Measurements from ENCODE around the gene NDUFV1. TPM values are rescaled to one million over a fixed set of nuclear protein-coding genes. Genes with fewer than 3 reads are reported as not detected.
"Not testable (repeated sequence)": the region's sequence is repeated elsewhere in the genome, so short reads cannot be mapped to it uniquely, and the experiment has no call there.

NDUFV1 gene
- total RNA-seq, 1 experiment from 2014 or later: 128 TPM

DNA sequence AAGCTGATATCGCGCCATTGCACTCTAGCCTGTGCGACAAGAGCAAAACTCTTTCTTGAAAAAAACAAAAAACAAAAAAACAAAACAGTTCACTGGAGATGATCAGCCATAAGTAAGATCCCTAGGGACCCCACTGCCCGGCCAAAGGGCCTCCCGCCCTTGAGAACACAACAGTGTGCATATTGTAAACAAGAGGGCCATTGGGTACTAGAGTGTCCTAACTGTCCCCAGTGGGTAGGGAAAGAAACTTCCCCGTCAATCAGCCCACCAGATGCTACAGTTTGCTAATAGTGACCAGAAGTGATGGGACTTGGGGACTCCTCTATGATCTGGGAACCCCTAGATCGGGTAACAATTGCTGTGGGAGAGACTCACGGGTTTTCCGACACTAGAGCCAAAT lies 47.5 kb downstream of the NDUFV1 start:
- no peak for DNase-seq (ENCODE audit: low spot score)

DNA sequence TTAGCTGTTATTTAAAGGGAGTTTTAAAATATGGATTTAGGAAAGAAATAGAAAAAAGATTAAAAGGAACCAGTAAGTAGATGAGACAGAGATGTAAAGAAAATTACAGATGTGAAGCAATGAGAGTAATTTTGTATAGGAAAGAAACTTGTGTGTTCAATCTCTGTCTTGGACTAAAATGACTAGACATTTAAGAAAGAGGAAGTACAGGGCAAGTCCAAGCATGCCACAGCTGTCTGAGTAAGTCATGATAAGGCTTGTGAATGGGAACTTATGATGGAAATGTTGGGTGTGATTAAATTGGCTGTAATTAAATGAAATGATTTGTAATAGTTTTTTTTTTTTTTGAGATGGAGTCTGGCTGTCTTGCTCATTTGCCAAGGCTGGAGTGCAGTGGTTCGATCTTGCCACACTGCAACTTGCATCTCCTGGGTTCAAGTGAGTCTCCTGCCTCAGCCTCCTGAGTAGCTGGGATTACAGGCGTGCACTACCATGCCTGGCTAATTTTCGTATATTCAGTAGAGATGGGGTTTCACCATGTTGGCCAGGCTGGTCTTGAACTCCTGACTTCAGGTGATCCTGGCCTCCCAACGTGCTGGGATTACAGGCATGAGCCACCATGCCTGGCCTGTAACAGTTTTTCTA lies 49.7 kb downstream of the NDUFV1 start:
- DNase-seq (ENCODE audit: low spot score): peak; percentile 3

DNA sequence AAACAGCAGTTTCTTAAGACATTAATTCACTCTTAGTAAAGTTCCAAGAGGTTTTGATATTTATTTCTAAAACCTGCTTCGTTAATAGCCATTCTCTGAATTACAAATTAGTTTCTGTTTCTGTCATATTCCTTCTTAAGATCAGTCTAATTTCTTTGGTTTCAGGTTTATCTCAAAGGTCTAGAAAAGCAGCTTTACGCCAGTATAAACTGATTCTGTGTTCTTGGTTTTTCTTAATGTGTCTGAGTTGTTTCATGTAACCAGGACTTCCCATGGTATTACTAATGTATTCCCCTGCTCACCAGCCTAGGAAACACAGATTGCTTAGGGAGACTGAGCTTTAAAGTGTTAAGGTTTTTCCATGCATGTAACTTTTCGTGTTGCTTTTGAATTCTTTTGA lies 50.6 kb downstream of the NDUFV1 start:
- no peak for DNase-seq (ENCODE audit: low spot score)

DNA sequence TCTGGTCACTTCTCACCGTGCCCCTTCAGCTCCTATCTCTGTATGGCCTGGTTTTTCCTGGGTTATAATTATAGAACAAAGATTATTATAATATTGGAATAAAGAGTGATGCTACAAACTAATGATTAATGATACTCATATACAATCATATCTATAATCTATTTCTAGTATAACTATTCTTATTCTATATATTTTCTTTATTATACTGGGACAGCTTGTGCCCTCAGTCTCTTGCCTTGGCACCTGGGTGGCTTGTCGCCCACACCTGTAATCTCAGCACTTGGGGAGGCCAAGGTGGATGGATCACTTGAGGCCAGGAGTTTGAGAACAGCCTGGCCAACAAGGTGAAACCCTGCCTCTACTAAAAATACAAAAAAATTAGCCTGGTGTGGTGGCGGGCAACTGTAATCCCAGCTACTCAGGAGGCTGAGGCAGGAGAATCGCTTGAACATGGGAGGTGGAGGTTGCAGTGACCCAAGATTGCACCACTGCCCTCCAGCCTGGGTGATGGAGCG lies 53.0 kb downstream of the NDUFV1 start:
- DNase-seq (ENCODE audit: low spot score): not testable (repeated sequence)

DNA sequence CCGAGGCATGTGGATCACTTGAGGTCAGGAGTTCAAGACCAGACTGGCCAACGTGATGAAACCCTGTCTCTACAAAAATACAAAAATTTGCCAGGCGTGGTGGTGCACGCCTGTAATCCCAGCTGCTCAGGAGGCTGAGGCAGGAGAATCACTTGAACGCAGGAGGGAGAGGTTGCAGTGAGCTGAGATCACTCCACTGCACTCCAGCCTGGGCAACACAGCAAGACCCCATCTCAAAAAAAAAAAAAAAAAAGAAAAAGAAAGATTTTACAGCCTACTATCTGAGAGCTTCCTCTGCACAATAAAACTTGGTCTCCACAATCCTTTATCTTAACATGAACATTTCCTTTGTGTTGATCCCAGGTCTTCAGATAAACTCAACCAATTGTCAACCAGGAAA lies 54.0 kb downstream of the NDUFV1 start:
- DNase-seq (ENCODE audit: low spot score): not testable (repeated sequence)

Other genes starting within 250 kb of the NDUFV1 start
- gene CLCF1, start 233.3 kb upstream of the NDUFV1 start, total RNA-seq (2014; rRNA removed; shearing (Covaris generic)): 7.0 and 8.3 TPM in 2 replicates
- 7.3 and 8.3 TPM in 2 replicates for gene RAD9A, start 214.9 kb upstream of the NDUFV1 start, total RNA-seq (2014; rRNA removed; shearing (Covaris generic))
- 212 and 231 TPM in 2 replicates for gene PPP1CA, start 205.1 kb upstream of the NDUFV1 start, total RNA-seq (2014; rRNA removed; shearing (Covaris generic))
- not detected in 2 replicates for gene TBC1D10C, start 202.9 kb upstream of the NDUFV1 start, total RNA-seq (2014; rRNA removed; shearing (Covaris generic))
- gene CARNS1, start 191.3 kb upstream of the NDUFV1 start, total RNA-seq (2014; rRNA removed; shearing (Covaris generic)): not detected in 2 replicates
- 38.1 and 51.3 TPM in 2 replicates for gene RPS6KB2, start 178.4 kb upstream of the NDUFV1 start, total RNA-seq (2014; rRNA removed; shearing (Covaris generic))
- gene PTPRCAP, start 169.3 kb upstream of the NDUFV1 start, total RNA-seq (2014; rRNA removed; shearing (Covaris generic)): 0.41 and 4.0 TPM in 2 replicates
- gene CORO1B, start 163.5 kb upstream of the NDUFV1 start, total RNA-seq (2014; rRNA removed; shearing (Covaris generic)): 96.0 and 111 TPM in 2 replicates
- not detected in 2 replicates for gene GPR152, start 154.2 kb upstream of the NDUFV1 start, total RNA-seq (2014; rRNA removed; shearing (Covaris generic))
- 0.39 TPM in 1 of 2 replicates, not detected in the other for gene CABP4, start 151.6 kb upstream of the NDUFV1 start, total RNA-seq (2014; rRNA removed; shearing (Covaris generic))
- gene TMEM134, start 137.7 kb upstream of the NDUFV1 start, total RNA-seq (2014; rRNA removed; shearing (Covaris generic)): 17.3 and 38.6 TPM in 2 replicates
- gene AIP, start 123.9 kb upstream of the NDUFV1 start, total RNA-seq (2014; rRNA removed; shearing (Covaris generic)): 69.9 and 83.0 TPM in 2 replicates
- 13.7 and 16.6 TPM in 2 replicates for gene PITPNM1, start 101.6 kb upstream of the NDUFV1 start, total RNA-seq (2014; rRNA removed; shearing (Covaris generic))
- 28.3 and 32.3 TPM in 2 replicates for gene CDK2AP2, start 98.8 kb upstream of the NDUFV1 start, total RNA-seq (2014; rRNA removed; shearing (Covaris generic))
- not detected in 2 replicates for gene CABP2, start 83.5 kb upstream of the NDUFV1 start, total RNA-seq (2014; rRNA removed; shearing (Covaris generic))
- 2,091 and 2,096 TPM in 2 replicates for gene GSTP1, start 23.1 kb upstream of the NDUFV1 start, total RNA-seq (2014; rRNA removed; shearing (Covaris generic))
- 12.4 and 15.7 TPM in 2 replicates for gene NUDT8, start 23.0 kb downstream of the NDUFV1 start, total RNA-seq (2014; rRNA removed; shearing (Covaris generic))
- not detected in 2 replicates for gene TBX10, start 32.8 kb downstream of the NDUFV1 start, total RNA-seq (2014; rRNA removed; shearing (Covaris generic))
- gene ACY3, start 43.8 kb downstream of the NDUFV1 start, total RNA-seq (2014; rRNA removed; shearing (Covaris generic)): 0.31 and 0.47 TPM in 2 replicates
- not detected in 2 replicates for gene ALDH3B2, start 67.7 kb downstream of the NDUFV1 start, total RNA-seq (2014; rRNA removed; shearing (Covaris generic))